Colonic mucosa (tissue), 4 donors: ENCODE results near the gene PKP1. TPM values are rescaled to one million over a fixed set of nuclear protein-coding genes. Genes with fewer than 3 reads are reported as not detected.
A peak's percentile ranks its signal among the peaks of the same experiment; 100 is the strongest.

Source experiments
- DNase-seq: peaks from one replicate; pipeline ENCODE4 v3.0.0-alpha.2; 2020
- H3K27ac ChIP-seq: fragments of 200-600 bp; one replicate; pipeline ENCODE4 v1.8.0; 2021
- H3K27me3 ChIP-seq: fragments of 200-600 bp; one replicate; pipeline ENCODE4 v1.8.0; 2021
- H3K36me3 ChIP-seq: fragments of 200-600 bp; one replicate; pipeline ENCODE4 v1.8.0; 2021
- H3K4me1 ChIP-seq: fragments of 200-600 bp; one replicate; pipeline ENCODE4 v1.8.0; 2021; ENCODE audit warnings: mild to moderate bottlenecking
- H3K4me3 ChIP-seq: fragments of 200-600 bp; one replicate; pipeline ENCODE4 v1.8.0; 2021
- H3K9ac ChIP-seq, 2 donors: one replicate each; pipeline ENCODE4 v1.7.0; 2013; ENCODE audit warnings: control low read depth in 2 of 2, low read depth in 2 of 2, low read length in 2 of 2
- H3K9me3 ChIP-seq: fragments of 200-600 bp; one replicate; pipeline ENCODE4 v1.8.0; 2021
- intact Hi-C: fragments of 100-400 bp; cut with DNase I; formaldehyde crosslinking; loops from one replicate; pipeline ENCODE4 v1.14.1; 2022
- total RNA-seq, 2 donors: library from RNA; stranded (reverse); fragmentation: NEBNext Ultra II Directional in 1 of 2; extraction: Animal tissue kit (Norgen Biotek cat#: 25700) in 1 of 2; gene quantifications; one replicate each; pipeline ENCODE4 v1.2.1, GENCODE V29; 2021
- TF ChIP-seq, protein P1 (sequence below): fragments of 200-600 bp; IDR thresholded peaks from one replicate; pipeline ENCODE4 v1.8.0; 2022; ENCODE audit warnings: antibody characterized with exemption, mild to moderate bottlenecking
- donor health status: healthy.
- donor health status: DM: no; HTN: no; CAD: no.
- donor health status: DM: no; HTN: no; CAD: no.

Gene PKP1
- total RNA-seq, 2 donors from 2014 or later, result 0.54 to 0.74 TPM

DNA sequence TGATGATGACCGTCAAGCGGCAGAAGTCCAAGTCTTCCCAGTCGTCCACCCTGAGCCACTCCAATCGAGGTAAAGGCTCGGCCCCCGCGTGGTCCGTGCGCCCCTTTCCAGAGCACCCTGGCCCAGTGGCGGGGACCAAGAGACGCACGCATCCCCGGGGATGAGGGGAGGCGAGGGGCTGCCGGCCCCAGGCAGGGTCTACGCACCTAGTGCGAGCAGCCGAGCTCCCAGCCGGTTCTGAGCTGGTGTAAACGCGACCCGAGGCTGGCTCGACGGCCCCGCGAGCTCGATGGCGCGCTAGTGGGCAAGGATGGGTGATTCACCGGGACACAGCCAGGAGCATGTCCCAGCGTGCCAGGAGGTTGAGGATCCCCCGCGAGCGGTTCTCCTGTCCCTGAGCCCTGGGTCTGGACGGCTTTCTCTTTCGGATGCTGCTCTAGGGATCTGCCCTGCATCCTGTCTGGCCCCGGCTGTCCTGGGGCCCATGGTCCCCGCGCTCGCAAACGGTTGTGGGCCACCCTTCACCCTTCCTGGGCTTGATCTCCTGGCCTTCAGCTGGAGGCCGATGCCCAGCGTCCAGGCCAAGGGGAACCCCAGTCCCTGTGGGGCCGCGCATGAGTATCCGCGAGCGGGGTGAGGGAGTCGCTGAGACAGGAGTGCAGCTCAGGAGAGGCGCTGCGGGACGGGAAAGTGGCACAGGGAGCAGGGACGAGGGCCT, 689 bp downstream of the PKP1 start:
- no peaks in the 10 kb centered on the region for H3K9me3 ChIP-seq
- no peak overlapping the region for H3K27ac ChIP-seq
- peaks cover 23% of the 10 kb centered on the region for H3K27me3 ChIP-seq
- DNase-seq, result no peak
- intact Hi-C loops, result no loop called here
- H3K4me1 ChIP-seq, result peaks cover 8% of the 10 kb centered on the region
- no peaks in the 10 kb centered on the region for H3K36me3 ChIP-seq
- TF ChIP-seq, protein P1, sequence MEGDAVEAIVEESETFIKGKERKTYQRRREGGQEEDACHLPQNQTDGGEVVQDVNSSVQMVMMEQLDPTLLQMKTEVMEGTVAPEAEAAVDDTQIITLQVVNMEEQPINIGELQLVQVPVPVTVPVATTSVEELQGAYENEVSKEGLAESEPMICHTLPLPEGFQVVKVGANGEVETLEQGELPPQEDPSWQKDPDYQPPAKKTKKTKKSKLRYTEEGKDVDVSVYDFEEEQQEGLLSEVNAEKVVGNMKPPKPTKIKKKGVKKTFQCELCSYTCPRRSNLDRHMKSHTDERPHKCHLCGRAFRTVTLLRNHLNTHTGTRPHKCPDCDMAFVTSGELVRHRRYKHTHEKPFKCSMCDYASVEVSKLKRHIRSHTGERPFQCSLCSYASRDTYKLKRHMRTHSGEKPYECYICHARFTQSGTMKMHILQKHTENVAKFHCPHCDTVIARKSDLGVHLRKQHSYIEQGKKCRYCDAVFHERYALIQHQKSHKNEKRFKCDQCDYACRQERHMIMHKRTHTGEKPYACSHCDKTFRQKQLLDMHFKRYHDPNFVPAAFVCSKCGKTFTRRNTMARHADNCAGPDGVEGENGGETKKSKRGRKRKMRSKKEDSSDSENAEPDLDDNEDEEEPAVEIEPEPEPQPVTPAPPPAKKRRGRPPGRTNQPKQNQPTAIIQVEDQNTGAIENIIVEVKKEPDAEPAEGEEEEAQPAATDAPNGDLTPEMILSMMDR, result no peak
- no peak overlapping the region for H3K4me3 ChIP-seq
- H3K9ac ChIP-seq, result peak overlapping the region in 1 of 2 donors; percentile 20

GRCh38 chr1:201284636-201285035, 1.3 kb downstream of the PKP1 start:
- Histone ChIP-seq H3K9ac (no peak overlapping the region), H3K4me3 (no peak overlapping the region)
- intact Hi-C loops, result no loop called here

DNA sequence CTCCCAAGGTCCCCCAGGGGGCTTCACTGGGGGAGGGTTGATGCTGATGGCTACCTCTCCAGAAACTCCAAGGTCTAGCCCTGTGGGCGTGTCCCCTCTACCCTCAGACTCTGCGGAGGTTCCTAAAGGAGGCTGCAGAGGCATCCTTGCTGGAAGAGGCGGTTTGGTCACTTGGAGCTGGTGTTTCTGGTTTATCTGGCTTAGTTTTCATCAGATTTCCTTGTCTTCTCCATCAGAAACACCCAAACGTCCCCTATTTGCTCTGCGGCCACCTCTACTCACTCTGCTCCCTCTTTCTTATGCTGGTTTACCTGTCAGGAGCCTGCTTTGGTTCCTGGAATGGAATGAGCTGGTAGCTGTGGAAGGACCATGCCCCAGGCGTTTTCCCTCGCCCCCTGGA, 2.5 kb downstream of the PKP1 start:
- intact Hi-C loops, result no loop called here
- TF ChIP-seq, protein P1, result no peak

More at GRCh38 chr1:201284636-201285035, 1.3 kb downstream of the PKP1 start:
- TF ChIP-seq, protein P1, result no peak
- Histone ChIP-seq H3K36me3 (no peaks in the 10 kb centered on the region), H3K4me1 (peaks cover 8% of the 10 kb centered on the region), H3K27me3 (peaks cover 23% of the 10 kb centered on the region), H3K9me3 (no peaks in the 10 kb centered on the region), H3K27ac (no peak overlapping the region)
- DNase-seq, result no peak

DNA sequence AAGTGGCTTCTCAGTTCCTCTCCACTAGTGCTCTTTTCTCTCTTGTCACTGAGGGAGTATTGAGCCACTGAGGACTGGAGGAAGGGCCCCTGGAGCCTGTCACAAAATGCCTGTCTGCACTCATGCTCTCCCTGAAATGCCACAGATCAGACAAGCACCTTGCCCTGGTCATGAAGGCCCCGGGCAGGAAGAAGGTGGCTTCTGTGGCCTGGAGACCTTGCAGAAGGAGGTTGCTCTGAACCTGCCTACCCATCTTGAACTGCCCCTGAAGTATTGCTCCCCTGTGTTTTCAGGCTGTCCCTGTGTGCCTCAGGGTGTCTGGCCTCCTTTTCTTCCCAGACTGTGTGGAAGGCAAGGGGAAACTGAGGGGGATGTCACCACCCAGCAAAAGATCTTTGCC, 3.1 kb downstream of the PKP1 start:
- H3K9ac ChIP-seq, result no peak overlapping the region
- no peaks in the 10 kb centered on the region for H3K9me3 ChIP-seq
- intact Hi-C loops, result no loop called here
- H3K4me3 ChIP-seq, result no peak overlapping the region
- H3K27ac ChIP-seq, result no peak overlapping the region
- H3K4me1 ChIP-seq, result peaks cover 8% of the 10 kb centered on the region
- TF ChIP-seq, protein P1, result no peak
- H3K27me3 ChIP-seq, result peaks cover 23% of the 10 kb centered on the region
- DNase-seq, result no peak
- no peaks in the 10 kb centered on the region for H3K36me3 ChIP-seq

More for the DNA sequence above, 2.5 kb downstream of the PKP1 start:
- Histone ChIP-seq H3K27ac (no peak overlapping the region), H3K27me3 (peaks cover 23% of the 10 kb centered on the region), H3K4me3 (no peak overlapping the region), H3K9ac (no peak overlapping the region), H3K4me1 (peaks cover 8% of the 10 kb centered on the region), H3K9me3 (no peaks in the 10 kb centered on the region), H3K36me3 (no peaks in the 10 kb centered on the region)
- DNase-seq, result no peak

GRCh38 chr1:201288007-201288406, 4.7 kb downstream of the PKP1 start:
- Histone ChIP-seq H3K4me1 (peaks cover 8% of the 10 kb centered on the region), H3K27ac (no peak overlapping the region), H3K9me3 (no peaks in the 10 kb centered on the region), H3K9ac (no peak overlapping the region), H3K27me3 (peaks cover 15% of the 10 kb centered on the region), H3K4me3 (no peak overlapping the region), H3K36me3 (no peaks in the 10 kb centered on the region)
- DNase-seq, result no peak
- intact Hi-C loops, result no loop called here
- TF ChIP-seq, protein P1, result no peak
